Measurements from ENCODE around the gene SNF8. TPM values are rescaled to one million over a fixed set of nuclear protein-coding genes. Genes with fewer than 3 reads are reported as not detected.
A peak's percentile ranks its signal among the peaks of the same experiment; 100 is the strongest.

SNF8 gene
- total RNA-seq, 1 experiment from 2014 or later, result 371 TPM

DNA sequence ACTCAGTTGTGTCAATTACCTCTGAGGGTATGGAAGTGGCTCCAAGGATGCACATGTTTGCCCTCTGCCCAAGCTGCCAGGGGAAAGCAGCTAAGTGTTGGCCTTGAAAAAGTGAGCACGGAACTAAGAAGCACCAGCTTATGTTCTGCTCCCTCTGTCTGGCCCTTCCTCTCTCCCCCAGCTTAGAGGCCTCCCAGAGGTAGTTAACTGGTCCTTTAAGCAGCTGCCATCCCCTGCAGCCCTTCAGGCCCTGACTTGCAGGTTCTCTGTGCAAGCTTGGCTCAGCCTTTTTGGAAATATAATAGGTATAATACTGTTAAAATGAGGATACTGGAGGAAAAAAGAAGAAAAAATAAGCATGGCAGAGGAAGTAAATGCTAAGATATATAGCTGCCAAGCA is 43.4 kb downstream of the SNF8 start:
- no peak overlapping the region for H3K27ac ChIP-seq (ENCODE audit: low read length)
- CTCF ChIA-PET, result no interaction called here

DNA sequence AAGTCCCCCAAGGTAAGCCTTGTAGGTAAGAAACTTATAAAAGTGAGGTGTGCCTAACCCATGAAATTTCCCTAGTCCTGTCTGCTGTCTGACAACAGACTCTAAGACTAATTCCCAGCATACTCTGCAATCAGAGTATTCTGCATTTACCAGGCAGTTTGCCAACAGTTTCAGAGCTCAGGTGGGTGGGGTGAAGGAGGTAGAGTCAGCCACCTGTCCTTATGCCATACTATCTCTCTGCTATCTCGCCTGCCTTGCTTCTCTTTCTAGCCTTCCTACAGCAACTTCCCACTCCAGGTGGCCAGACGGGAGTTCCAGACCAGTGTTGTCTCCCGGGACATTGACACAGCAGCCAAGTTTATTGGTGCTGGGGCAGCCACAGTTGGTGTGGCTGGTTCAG is 49.8 kb downstream of the SNF8 start:
- ATAC-seq (no peak), DNase-seq (ENCODE audit: low read depth, low spot score) (no peak)
- Histone ChIP-seq H3K36me3 (ENCODE audit: control insufficient read depth, insufficient read depth, low read length) (peaks cover 22% of the 10 kb centered on the region), H3K27me3 (ENCODE audit: control insufficient read depth, insufficient read depth, low read length) (no peaks in the 10 kb centered on the region), H3K9me3 (ENCODE audit: control insufficient read depth, insufficient read depth, low read depth, low read length) (no peaks in the 10 kb centered on the region), H3K27ac (ENCODE audit: low read length) (no peak overlapping the region), H3K4me1 (ENCODE audit: control insufficient read depth, insufficient read depth, low read length) (peaks cover 18% of the 10 kb centered on the region), H3K4me3 (ENCODE audit: low read depth in 2 of 2, low read length in 2 of 2) (no peak overlapping the region)
- BruUV-seq (replicated peaks), result no TSS peak
- intact Hi-C loops (cut with micrococcal nuclease; ENCODE audit: unreplicated experiment), result no loop called here
- POLR2A ChIA-PET, result no interaction called here
- no peak for TF ChIP-seq SIN3A (IDR thresholded peaks at IDR 0.05; ENCODE audit: borderline replicate concordance, insufficient read depth, low read depth, low read length)
- TF ChIP-seq POLR2AphosphoS5 (IDR thresholded peaks at IDR 0.05; ENCODE audit: low read depth, low read length), result peak; percentile 26; the same call in 1 of the 2 replicates
- CTCF ChIA-PET, result interaction anchor here (0.6 kb wide), 1 partner anchor 1231 kb away, joined by 3 read pairs; no protein-coding TSS in a partner anchor
- in situ Hi-C loops (cut with HindIII; ENCODE audit: low pct_unique_long_range_greater_than_20kb, low sequenced_read_pairs), result no loop called here

More for the DNA sequence above, 43.4 kb downstream of the SNF8 start:
- H3K4me3 ChIP-seq (ENCODE audit: low read depth in 2 of 2, low read length in 2 of 2), result no peak overlapping the region
- DNase-seq (ENCODE audit: low read depth, low spot score) (no peak), ATAC-seq (peak; percentile 68)
- H3K36me3 ChIP-seq (ENCODE audit: control insufficient read depth, insufficient read depth, low read length), result 0 out of 2 replicates have a peak, but pooled peaks cover 5% of the 10 kb centered on the region
- BruUV-seq (replicated peaks), result no TSS peak
- H3K27me3 ChIP-seq (ENCODE audit: control insufficient read depth, insufficient read depth, low read length), result no peaks in the 10 kb centered on the region
- H3K9me3 ChIP-seq (ENCODE audit: control insufficient read depth, insufficient read depth, low read depth, low read length), result no peaks in the 10 kb centered on the region
- POLR2A ChIA-PET, result interaction anchor here (0.5 kb wide), 2 partner anchors 35 to 79 kb away, joined by 4 to 5 read pairs; no protein-coding TSS in a partner anchor
- intact Hi-C loops (cut with micrococcal nuclease; ENCODE audit: unreplicated experiment) (no loop called here), in situ Hi-C loops (cut with HindIII; ENCODE audit: low pct_unique_long_range_greater_than_20kb, low sequenced_read_pairs) (loop anchor here (10.0 kb wide), 1 partner anchor 166 kb away; no protein-coding TSS in a partner anchor)
- no peak for TF ChIP-seq POLR2AphosphoS5 (IDR thresholded peaks at IDR 0.05; ENCODE audit: low read depth, low read length)
- TF ChIP-seq TCF7L2 (IDR thresholded peaks at IDR 0.05; ENCODE audit: low read depth, low read length), result no peak
- TF ChIP-seq, protein P1, sequence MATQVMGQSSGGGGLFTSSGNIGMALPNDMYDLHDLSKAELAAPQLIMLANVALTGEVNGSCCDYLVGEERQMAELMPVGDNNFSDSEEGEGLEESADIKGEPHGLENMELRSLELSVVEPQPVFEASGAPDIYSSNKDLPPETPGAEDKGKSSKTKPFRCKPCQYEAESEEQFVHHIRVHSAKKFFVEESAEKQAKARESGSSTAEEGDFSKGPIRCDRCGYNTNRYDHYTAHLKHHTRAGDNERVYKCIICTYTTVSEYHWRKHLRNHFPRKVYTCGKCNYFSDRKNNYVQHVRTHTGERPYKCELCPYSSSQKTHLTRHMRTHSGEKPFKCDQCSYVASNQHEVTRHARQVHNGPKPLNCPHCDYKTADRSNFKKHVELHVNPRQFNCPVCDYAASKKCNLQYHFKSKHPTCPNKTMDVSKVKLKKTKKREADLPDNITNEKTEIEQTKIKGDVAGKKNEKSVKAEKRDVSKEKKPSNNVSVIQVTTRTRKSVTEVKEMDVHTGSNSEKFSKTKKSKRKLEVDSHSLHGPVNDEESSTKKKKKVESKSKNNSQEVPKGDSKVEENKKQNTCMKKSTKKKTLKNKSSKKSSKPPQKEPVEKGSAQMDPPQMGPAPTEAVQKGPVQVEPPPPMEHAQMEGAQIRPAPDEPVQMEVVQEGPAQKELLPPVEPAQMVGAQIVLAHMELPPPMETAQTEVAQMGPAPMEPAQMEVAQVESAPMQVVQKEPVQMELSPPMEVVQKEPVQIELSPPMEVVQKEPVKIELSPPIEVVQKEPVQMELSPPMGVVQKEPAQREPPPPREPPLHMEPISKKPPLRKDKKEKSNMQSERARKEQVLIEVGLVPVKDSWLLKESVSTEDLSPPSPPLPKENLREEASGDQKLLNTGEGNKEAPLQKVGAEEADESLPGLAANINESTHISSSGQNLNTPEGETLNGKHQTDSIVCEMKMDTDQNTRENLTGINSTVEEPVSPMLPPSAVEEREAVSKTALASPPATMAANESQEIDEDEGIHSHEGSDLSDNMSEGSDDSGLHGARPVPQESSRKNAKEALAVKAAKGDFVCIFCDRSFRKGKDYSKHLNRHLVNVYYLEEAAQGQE (IDR thresholded peaks at IDR 0.05; ENCODE audit: insufficient read depth in 1 of 2, low read depth in 2 of 2, low read length in 1 of 2), result no peak
- no peak for TF ChIP-seq SIN3A (IDR thresholded peaks at IDR 0.05; ENCODE audit: borderline replicate concordance, insufficient read depth, low read depth, low read length)
- TF ChIP-seq, protein P2, sequence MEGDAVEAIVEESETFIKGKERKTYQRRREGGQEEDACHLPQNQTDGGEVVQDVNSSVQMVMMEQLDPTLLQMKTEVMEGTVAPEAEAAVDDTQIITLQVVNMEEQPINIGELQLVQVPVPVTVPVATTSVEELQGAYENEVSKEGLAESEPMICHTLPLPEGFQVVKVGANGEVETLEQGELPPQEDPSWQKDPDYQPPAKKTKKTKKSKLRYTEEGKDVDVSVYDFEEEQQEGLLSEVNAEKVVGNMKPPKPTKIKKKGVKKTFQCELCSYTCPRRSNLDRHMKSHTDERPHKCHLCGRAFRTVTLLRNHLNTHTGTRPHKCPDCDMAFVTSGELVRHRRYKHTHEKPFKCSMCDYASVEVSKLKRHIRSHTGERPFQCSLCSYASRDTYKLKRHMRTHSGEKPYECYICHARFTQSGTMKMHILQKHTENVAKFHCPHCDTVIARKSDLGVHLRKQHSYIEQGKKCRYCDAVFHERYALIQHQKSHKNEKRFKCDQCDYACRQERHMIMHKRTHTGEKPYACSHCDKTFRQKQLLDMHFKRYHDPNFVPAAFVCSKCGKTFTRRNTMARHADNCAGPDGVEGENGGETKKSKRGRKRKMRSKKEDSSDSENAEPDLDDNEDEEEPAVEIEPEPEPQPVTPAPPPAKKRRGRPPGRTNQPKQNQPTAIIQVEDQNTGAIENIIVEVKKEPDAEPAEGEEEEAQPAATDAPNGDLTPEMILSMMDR (IDR thresholded peaks at IDR 0.05), result no peak
- H3K4me1 ChIP-seq (ENCODE audit: control insufficient read depth, insufficient read depth, low read length), result no peaks in the 10 kb centered on the region; the same call in 1 of the 2 replicates
